Inflammatory macrophage treated with lipopolysaccharide for 4 hours (primary cell): Measurements from ENCODE around the gene TNNT2.
A peak's percentile ranks its signal among the peaks of the same experiment; 100 is the strongest.

Experiments used
- DNase-seq: peaks from one replicate; pipeline ENCODE4 v3.0.0-alpha.2; 2020

TNNT2 gene

GRCh38 chr1:201310251-201310985 lies 67.1 kb downstream of the TNNT2 start:
- DNase-seq: peak; percentile 10

- no peak for DNase-seq
Measured at GRCh38 chr1:201309416-201309815, 68.1 kb downstream of the TNNT2 start.
